Measurements from ENCODE around the gene NEGR1. TPM values are rescaled to one million over a fixed set of nuclear protein-coding genes. Genes with fewer than 3 reads are reported as not detected.

Gene NEGR1
- total and polyA plus RNA-seq, 2 donors (not counting 3 experiments of a cell fraction or from before 2014, with no cell fraction given) = 6.8 to 21.8 TPM

DNA sequence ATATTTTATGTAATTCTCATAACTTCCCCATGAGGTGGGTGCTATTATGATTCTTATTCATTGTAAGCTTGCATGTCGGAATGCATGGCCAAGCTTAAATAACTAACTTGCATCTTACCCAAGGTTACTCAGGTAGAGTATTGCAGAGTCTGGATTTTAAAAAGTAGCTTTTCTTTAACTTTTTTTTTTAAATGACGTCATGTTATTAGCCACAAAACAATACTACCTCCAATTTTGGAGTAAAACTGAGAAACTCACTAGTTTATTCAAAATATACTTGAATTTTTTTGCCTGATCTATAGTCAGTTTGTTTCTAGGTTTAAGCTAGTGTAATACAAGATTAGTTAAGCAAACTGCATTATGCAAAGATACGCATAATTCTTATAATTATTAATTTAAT, 57.8 kb downstream of the NEGR1 start:
- no peak overlapping the region for H3K4me3 ChIP-seq (replicated peaks in 1 of 3; ENCODE audit: insufficient read depth in 1 of 3, low read depth in 1 of 3, low read length in 3 of 3)
- FAIRE-seq = no peak
- POLR2A ChIA-PET = no interaction called here
- H3K4me1 ChIP-seq (ENCODE audit: control insufficient read depth, extremely low read depth, insufficient read depth, low read length) = no peaks in the 10 kb centered on the region
- no peaks in the 10 kb centered on the region for H3K27me3 ChIP-seq (ENCODE audit: control insufficient read depth in 2 of 2, insufficient read depth in 2 of 2, low read length in 2 of 2)
- TF ChIP-seq GATA2 (IDR thresholded peaks at IDR 0.05; ENCODE audit: insufficient read depth, insufficient read length, low read depth, low read length) = no peak
- no peak for TF ChIP-seq CTCF (IDR thresholded peaks at IDR 0.05; ENCODE audit: extremely low read depth in 1 of 2, insufficient read depth in 1 of 2, low read depth in 1 of 2, low read length in 2 of 2)
- no peak for TF ChIP-seq FOS (IDR thresholded peaks at IDR 0.05; ENCODE audit: borderline replicate concordance, insufficient read depth, low read length)
- TF ChIP-seq POLR2AphosphoS5 (IDR thresholded peaks at IDR 0.05; ENCODE audit: insufficient read depth, low read depth, low read length) = no peak
- TF ChIP-seq POLR2A (IDR thresholded peaks at IDR 0.05; ENCODE audit: low read depth, low read length) = no peak
- TF ChIP-seq, protein P1, sequence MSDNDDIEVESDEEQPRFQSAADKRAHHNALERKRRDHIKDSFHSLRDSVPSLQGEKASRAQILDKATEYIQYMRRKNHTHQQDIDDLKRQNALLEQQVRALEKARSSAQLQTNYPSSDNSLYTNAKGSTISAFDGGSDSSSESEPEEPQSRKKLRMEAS (IDR thresholded peaks at IDR 0.05; ENCODE audit: insufficient read depth, insufficient read length) = no peak
- TF ChIP-seq MYC (IDR thresholded peaks at IDR 0.05; ENCODE audit: low read depth, low read length) = no peak
- no peak for TF ChIP-seq EZH2 (IDR thresholded peaks at IDR 0.05; ENCODE audit: borderline replicate concordance, low read depth, low read length, severe bottlenecking)
- no peak for TF ChIP-seq JUN (IDR thresholded peaks at IDR 0.05; ENCODE audit: borderline replicate concordance, insufficient read depth, insufficient read length, low read depth)
- H4K20me1 ChIP-seq (replicated peaks; ENCODE audit: control insufficient read depth, extremely low read depth, insufficient read depth, low read length) = no peaks in the 10 kb centered on the region
- peaks cover 1% of the 10 kb centered on the region for H3K79me2 ChIP-seq (ENCODE audit: control insufficient read depth, insufficient read depth, low read length)
- CTCF ChIA-PET = interaction anchor here (1.2 kb wide), 1 partner anchor 11 kb away, joined by 4 read pairs; no protein-coding TSS in a partner anchor
- H3K27ac ChIP-seq (ENCODE audit: insufficient read depth, low read depth, low read length) = no peak overlapping the region
- no peaks in the 10 kb centered on the region for H3K9me3 ChIP-seq (replicated peaks; ENCODE audit: control insufficient read depth, insufficient read depth, low read length)
- H3K4me2 ChIP-seq (ENCODE audit: insufficient read depth, low read length) = no peak overlapping the region
- dilution Hi-C loops (cut with MboI; ENCODE audit: extremely low pct_ligation_motif_present, low sequenced_read_pairs) (no loop called here), intact Hi-C loops (cut with micrococcal nuclease) (no loop called here)
- no TSS peak for BruUV-seq (replicated peaks)
- H2AFZ ChIP-seq (ENCODE audit: low read depth, low read length) = no peak overlapping the region
- no peaks in the 10 kb centered on the region for H3K9me1 ChIP-seq (replicated peaks; ENCODE audit: control insufficient read depth, extremely low read depth, insufficient read depth, low read length)
- no peaks in the 10 kb centered on the region for H3K36me3 ChIP-seq (ENCODE audit: control insufficient read depth in 2 of 2, extremely low read depth in 1 of 2, insufficient read depth in 2 of 2, low read length in 2 of 2)
- H3K9ac ChIP-seq (replicated peaks; ENCODE audit: extremely low read depth, insufficient read depth, low read length) = no peak overlapping the region
- DNase-seq (ENCODE audit: low read depth, low spot score) = no peak
